ENCODE results near the gene RHEB.

Gene RHEB

DNA sequence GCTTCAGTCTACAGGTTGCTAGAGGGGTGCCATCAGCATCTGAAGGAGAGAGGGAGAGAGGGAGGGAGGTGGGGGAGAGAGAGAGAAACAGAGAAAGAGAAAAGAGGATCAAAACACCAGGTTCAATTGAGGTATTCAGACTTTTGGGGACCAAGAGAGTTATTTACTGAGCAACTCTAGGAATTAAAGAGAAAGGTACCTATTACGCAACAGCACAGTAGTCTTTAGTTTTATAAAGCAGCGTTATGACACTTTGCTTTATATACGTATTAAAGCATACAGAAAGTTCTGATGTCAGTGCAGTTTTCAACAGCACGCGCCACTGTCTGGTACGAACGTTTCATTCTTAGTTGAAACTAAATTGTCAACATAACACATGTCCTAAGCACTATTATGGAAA lies 41.8 kb downstream of the RHEB start:
- DNase-seq (ENCODE audit: low read depth), result no peak
- H3K4me3 ChIP-seq (ENCODE audit: low read depth, low read length), result no peak overlapping the region
- TF ChIP-seq, protein P1, sequence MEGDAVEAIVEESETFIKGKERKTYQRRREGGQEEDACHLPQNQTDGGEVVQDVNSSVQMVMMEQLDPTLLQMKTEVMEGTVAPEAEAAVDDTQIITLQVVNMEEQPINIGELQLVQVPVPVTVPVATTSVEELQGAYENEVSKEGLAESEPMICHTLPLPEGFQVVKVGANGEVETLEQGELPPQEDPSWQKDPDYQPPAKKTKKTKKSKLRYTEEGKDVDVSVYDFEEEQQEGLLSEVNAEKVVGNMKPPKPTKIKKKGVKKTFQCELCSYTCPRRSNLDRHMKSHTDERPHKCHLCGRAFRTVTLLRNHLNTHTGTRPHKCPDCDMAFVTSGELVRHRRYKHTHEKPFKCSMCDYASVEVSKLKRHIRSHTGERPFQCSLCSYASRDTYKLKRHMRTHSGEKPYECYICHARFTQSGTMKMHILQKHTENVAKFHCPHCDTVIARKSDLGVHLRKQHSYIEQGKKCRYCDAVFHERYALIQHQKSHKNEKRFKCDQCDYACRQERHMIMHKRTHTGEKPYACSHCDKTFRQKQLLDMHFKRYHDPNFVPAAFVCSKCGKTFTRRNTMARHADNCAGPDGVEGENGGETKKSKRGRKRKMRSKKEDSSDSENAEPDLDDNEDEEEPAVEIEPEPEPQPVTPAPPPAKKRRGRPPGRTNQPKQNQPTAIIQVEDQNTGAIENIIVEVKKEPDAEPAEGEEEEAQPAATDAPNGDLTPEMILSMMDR (IDR thresholded peaks at IDR 0.05; ENCODE audit: low read depth, low read length, missing control alignments), result no peak

DNA sequence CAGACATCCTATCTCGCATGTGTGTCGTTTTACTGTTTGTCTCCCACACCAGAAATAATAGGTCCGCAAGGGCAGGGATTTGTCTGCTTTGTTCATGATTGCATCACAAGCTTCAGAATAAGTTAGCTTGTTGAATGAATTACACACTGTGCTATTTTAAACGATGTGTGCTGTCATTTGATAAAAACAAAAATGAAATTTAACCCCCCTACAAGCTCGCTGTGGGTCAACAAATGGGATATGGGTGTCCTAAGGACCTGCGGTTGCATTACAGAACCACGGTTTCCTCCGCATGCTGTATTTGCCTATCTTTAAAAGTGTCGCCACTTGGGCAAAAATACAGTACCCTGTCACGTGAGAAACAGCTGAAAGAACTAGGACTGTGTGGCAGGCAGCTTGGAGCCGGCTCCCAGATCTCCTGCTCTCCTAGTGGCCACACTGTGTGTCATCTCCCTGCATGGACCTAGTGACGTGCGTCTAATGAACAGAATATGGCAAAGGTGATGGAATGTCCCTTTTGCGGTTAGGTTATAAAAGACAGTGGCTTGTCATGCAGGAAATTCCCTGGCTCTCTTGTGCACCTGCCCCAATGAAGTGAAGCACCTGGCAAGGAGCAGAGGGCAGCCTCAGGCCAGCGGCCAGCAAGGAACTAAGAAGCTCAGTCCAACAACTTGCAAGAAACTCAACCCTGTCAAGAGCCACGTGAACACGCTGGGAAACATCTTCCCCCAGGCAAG lies 46.9 kb downstream of the RHEB start:
- TF ChIP-seq, protein P1 (IDR thresholded peaks at IDR 0.05; ENCODE audit: low read depth, low read length, missing control alignments), result peak; percentile 15
- H3K4me3 ChIP-seq (ENCODE audit: low read depth, low read length), result peak overlapping the region; percentile 29

DNA sequence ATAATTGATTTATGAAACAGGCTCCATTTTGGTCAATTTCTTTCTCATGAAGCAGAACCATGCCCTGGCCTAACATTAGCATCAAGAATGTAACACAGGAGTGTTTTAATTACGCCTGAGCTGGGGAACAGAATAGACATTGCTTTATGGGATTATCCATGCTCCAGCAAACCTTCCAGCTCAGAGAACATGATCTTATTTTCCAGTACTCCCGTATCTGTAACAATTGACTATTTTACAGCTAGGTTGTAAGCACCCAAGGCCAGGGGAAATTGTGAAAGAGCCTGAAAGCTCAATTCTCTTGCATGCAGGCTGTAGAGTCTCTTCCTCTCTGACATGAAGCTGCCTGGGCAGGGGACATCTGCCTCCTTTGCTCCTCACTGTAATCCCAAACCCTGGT lies 49.0 kb downstream of the RHEB start:
- DNase-seq (ENCODE audit: low read depth), result no peak
- TF ChIP-seq, protein P1 (IDR thresholded peaks at IDR 0.05; ENCODE audit: low read depth, low read length, missing control alignments), result no peak

More for the DNA sequence above, 46.9 kb downstream of the RHEB start:
- peak; percentile 56 for DNase-seq (ENCODE audit: low read depth)

DNA sequence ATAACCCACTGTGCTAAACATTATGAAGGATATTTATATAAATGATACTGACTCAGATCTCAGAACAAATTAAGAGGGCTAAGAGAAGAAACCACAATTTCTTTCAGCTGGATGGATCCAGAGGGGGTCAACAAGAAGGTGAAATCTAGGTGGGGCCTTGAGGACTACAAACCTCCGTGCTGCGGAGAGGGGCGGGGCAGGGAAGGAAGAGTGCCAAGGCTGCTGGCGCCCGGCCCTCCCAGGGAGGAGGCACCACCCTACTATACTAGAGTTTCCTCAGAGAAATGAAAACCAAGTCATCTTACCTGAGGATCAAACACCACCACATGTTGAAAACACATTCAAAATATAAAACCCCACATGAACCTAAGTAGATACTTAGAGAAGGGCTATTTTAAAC lies 50.4 kb downstream of the RHEB start:
- no peak for DNase-seq (ENCODE audit: low read depth)
- H3K4me3 ChIP-seq (ENCODE audit: low read depth, low read length), result no peak overlapping the region
- TF ChIP-seq, protein P1 (IDR thresholded peaks at IDR 0.05; ENCODE audit: low read depth, low read length, missing control alignments), result no peak

More for the DNA sequence above, 49.0 kb downstream of the RHEB start:
- no peak overlapping the region for H3K4me3 ChIP-seq (ENCODE audit: low read depth, low read length)

DNA sequence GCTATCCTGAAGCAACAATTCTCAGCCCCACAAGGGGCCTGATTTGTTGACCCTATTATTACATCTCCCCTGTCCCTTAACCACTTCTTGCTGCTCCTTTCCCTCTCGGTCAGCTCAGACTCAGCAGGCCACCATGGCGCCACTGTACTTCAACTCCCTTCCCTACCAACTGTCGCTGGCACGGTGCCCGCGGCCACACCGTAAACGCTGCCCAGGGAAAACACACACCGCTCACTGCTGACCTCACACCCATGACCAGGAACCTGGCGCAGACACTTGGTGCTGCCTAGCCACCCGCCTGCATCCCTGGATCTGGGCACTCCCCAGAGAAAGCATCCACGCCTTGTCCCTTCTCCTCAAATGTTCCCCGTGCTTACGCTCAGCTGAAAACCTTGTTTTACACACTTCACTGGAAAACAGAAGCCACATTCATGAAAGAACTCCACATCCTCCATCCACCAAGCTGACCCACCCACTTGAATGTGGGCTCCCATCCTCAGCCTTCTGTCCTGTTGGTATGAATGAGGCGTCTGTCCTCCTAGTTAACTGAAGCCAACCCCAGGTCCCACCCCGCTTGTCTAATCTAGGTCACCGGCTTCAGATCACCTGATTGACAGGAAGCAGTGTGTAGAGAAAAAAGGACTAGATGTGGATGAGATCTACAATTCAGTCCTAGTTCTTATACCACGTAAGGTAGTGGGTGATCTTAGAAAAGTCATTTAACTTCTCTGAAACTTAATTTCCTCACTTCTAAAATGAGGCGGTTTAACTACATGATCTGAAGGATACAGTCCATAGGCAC lies 51.3 kb downstream of the RHEB start:
- TF ChIP-seq, protein P1 (IDR thresholded peaks at IDR 0.05; ENCODE audit: low read depth, low read length, missing control alignments), result no peak
- no peak overlapping the region for H3K4me3 ChIP-seq (ENCODE audit: low read depth, low read length)
- DNase-seq (ENCODE audit: low read depth), result no peak

DNA sequence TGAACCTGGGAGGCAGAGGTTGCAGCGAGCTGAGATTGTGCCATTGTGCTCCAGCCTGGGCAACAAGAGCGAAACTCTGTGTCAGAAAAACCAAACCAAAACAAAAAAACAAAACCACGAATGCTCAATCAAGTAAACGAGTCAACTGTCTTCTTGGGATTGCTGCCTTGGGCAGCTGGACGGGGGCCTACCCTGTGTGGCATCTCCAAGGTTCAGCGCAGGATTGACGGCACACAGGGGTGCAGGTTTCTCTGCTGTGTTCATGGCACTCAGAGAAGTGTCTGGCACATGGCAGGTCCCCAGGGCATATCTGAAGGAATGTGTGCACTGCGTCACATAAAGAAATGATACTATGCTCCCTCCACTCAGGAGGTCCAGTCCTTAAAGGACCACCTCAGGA lies 54.5 kb downstream of the RHEB start:
- TF ChIP-seq, protein P1 (IDR thresholded peaks at IDR 0.05; ENCODE audit: low read depth, low read length, missing control alignments), result no peak

More for the DNA sequence above, 54.5 kb downstream of the RHEB start:
- no peak for DNase-seq (ENCODE audit: low read depth)
- no peak overlapping the region for H3K4me3 ChIP-seq (ENCODE audit: low read depth, low read length)

Data from GM12864 (cell line).